ENCODE results near the gene ALK. TPM values are rescaled to one million over a fixed set of nuclear protein-coding genes. Genes with fewer than 3 reads are reported as not detected.

The ALK gene
- total RNA-seq, 1 donor = under 0.01 TPM

- Histone ChIP-seq H3K27me3 (ENCODE audit: insufficient read depth, low read length) (peaks cover 16% of the 10 kb centered on the region), H3K9me3 (ENCODE audit: low read depth, low read length) (no peaks in the 10 kb centered on the region), H3K4me1 (ENCODE audit: insufficient read depth, low read length) (no peaks in the 10 kb centered on the region), H4K20me1 (ENCODE audit: insufficient read depth, low read length) (no peaks in the 10 kb centered on the region), H3K27ac (ENCODE audit: low read depth, low read length) (no peak overlapping the region), H3K4me3 (ENCODE audit: insufficient read depth, low read length) (no peak overlapping the region), H2AFZ (ENCODE audit: low read length) (no peak overlapping the region), H3K36me3 (ENCODE audit: insufficient read depth, low read length) (no peaks in the 10 kb centered on the region), H3K4me2 (ENCODE audit: insufficient read depth, low read length) (no peak overlapping the region), H3K79me2 (ENCODE audit: insufficient read depth, low read length) (no peaks in the 10 kb centered on the region)
- TF ChIP-seq CTCF (IDR thresholded peaks at IDR 0.05; ENCODE audit: extremely low read depth, low read depth, low read length) = no peak
- DNase-seq (ENCODE audit: insufficient read length, low spot score, missing footprints) = no peak
These were observed 639.5 kb downstream of the ALK start for GRCh38 chr2:29281916-29282247.

- no peak overlapping the region for H3K4me2 ChIP-seq (ENCODE audit: insufficient read depth, low read length)
- H3K27me3 ChIP-seq (ENCODE audit: insufficient read depth, low read length) = peaks cover 17% of the 10 kb centered on the region
- H4K20me1 ChIP-seq (ENCODE audit: insufficient read depth, low read length) = no peaks in the 10 kb centered on the region
- no peaks in the 10 kb centered on the region for H3K4me1 ChIP-seq (ENCODE audit: insufficient read depth, low read length)
- DNase-seq (ENCODE audit: insufficient read length, low spot score, missing footprints) = no peak
- no peak for TF ChIP-seq CTCF (IDR thresholded peaks at IDR 0.05; ENCODE audit: extremely low read depth, low read depth, low read length)
- no peak overlapping the region for H2AFZ ChIP-seq (ENCODE audit: low read length)
- H3K4me3 ChIP-seq (ENCODE audit: insufficient read depth, low read length) = no peak overlapping the region
- H3K79me2 ChIP-seq (ENCODE audit: insufficient read depth, low read length) = no peaks in the 10 kb centered on the region
- no peaks in the 10 kb centered on the region for H3K36me3 ChIP-seq (ENCODE audit: insufficient read depth, low read length)
- no peak overlapping the region for H3K27ac ChIP-seq (ENCODE audit: low read depth, low read length)
- H3K9me3 ChIP-seq (ENCODE audit: low read depth, low read length) = no peaks in the 10 kb centered on the region
These were observed 640.1 kb downstream of the ALK start for GRCh38 chr2:29281086-29281915.

GRCh38 chr2:29278966-29279365 is 642.4 kb downstream of the ALK start:
- no peaks in the 10 kb centered on the region for H4K20me1 ChIP-seq (ENCODE audit: insufficient read depth, low read length)
- H3K36me3 ChIP-seq (ENCODE audit: insufficient read depth, low read length) = no peaks in the 10 kb centered on the region
- no peak for DNase-seq (ENCODE audit: insufficient read length, low spot score, missing footprints)
- H3K27me3 ChIP-seq (ENCODE audit: insufficient read depth, low read length) = peaks cover 18% of the 10 kb centered on the region
- no peak overlapping the region for H3K27ac ChIP-seq (ENCODE audit: low read depth, low read length)
- no peaks in the 10 kb centered on the region for H3K9me3 ChIP-seq (ENCODE audit: low read depth, low read length)
- TF ChIP-seq CTCF (IDR thresholded peaks at IDR 0.05; ENCODE audit: extremely low read depth, low read depth, low read length) = no peak
- no peaks in the 10 kb centered on the region for H3K79me2 ChIP-seq (ENCODE audit: insufficient read depth, low read length)
- H3K4me2 ChIP-seq (ENCODE audit: insufficient read depth, low read length) = no peak overlapping the region
- no peaks in the 10 kb centered on the region for H3K4me1 ChIP-seq (ENCODE audit: insufficient read depth, low read length)
- no peak overlapping the region for H2AFZ ChIP-seq (ENCODE audit: low read length)
- H3K4me3 ChIP-seq (ENCODE audit: insufficient read depth, low read length) = no peak overlapping the region

- no peak for DNase-seq (ENCODE audit: insufficient read length, low spot score, missing footprints)
- Histone ChIP-seq H3K4me1 (ENCODE audit: insufficient read depth, low read length) (no peaks in the 10 kb centered on the region), H3K9me3 (ENCODE audit: low read depth, low read length) (no peaks in the 10 kb centered on the region), H2AFZ (ENCODE audit: low read length) (no peak overlapping the region), H3K27ac (ENCODE audit: low read depth, low read length) (no peak overlapping the region), H3K79me2 (ENCODE audit: insufficient read depth, low read length) (no peaks in the 10 kb centered on the region), H3K27me3 (ENCODE audit: insufficient read depth, low read length) (peaks cover 22% of the 10 kb centered on the region), H4K20me1 (ENCODE audit: insufficient read depth, low read length) (no peaks in the 10 kb centered on the region), H3K4me2 (ENCODE audit: insufficient read depth, low read length) (no peak overlapping the region), H3K36me3 (ENCODE audit: insufficient read depth, low read length) (no peaks in the 10 kb centered on the region), H3K4me3 (ENCODE audit: insufficient read depth, low read length) (no peak overlapping the region)
- no peak for TF ChIP-seq CTCF (IDR thresholded peaks at IDR 0.05; ENCODE audit: extremely low read depth, low read depth, low read length)
These were observed 645.2 kb downstream of the ALK start for GRCh38 chr2:29276151-29276550.

Data from osteoblast (primary cell).